Measurements from ENCODE around the gene EHMT2. TPM values are rescaled to one million over a fixed set of nuclear protein-coding genes. Genes with fewer than 3 reads are reported as not detected.

EHMT2 gene
- total and polyA plus RNA-seq, 4 donors = 7.9 to 21.4 (median 10.6) TPM

DNA sequence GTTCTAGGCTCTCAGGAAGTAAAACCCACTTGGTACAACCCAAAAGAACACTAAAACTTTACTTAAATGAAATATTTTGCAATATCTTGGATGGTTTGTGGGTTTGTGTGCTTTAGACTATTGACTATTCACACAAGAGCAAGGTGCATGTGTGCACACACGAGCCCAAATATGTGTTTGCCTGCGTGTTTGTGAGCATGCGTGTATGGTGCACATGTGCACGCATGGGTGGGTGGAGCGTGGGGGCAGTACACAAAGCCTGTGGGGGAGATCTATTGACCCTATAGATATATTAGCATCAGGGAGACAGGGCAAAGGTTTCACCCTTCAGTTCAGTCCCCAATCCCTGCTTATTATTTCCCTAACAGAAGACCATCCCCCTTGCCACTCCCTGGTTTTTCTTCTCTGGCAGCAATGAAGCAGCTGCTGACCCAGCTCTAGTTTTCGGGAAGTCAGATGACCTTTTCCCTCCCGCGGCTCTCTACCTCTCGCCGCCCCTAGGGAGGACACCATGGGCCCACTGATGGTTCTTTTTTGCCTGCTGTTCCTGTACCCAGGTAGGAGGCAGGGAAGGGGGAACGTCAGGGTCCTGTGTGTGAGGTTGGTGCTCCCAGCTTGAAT lies 29.9 kb upstream of the EHMT2 start, which contains the start of gene C2:
C2 (plus strand) TSS at position 476 of the 621 bp plus-strand sequence; CDS start at position 512, 36 bp downstream.
- no peaks in the 10 kb centered on the region for H3K9me3 ChIP-seq (ENCODE audit: control insufficient read depth in 4 of 4, low read length in 3 of 4)
- no peaks in the 10 kb centered on the region for H3K27me3 ChIP-seq (ENCODE audit: control insufficient read depth in 4 of 4, insufficient read depth in 4 of 4, low read length in 3 of 4)
- DNase-seq (ENCODE audit: low spot score) = peak; percentile 62
- H3K9ac ChIP-seq (ENCODE audit: low read depth in 1 of 2, low read length in 2 of 2) = peak within 1 kb of the TSS; percentile 90 to 96
- H3K27ac ChIP-seq (ENCODE audit: low read depth in 1 of 2, low read length in 2 of 2) = peak within 1 kb of the TSS; percentile 95 to 96
- H3K36me3 ChIP-seq (ENCODE audit: control insufficient read depth in 4 of 4, insufficient read depth in 3 of 4, low read depth in 1 of 4, low read length in 3 of 4) = peaks cover 0 to 6% (median under 1%) of the 10 kb centered on the region in 4 donors
- peaks cover 4 to 25% (median 14%) of the 10 kb centered on the region in 4 donors for H3K4me1 ChIP-seq (ENCODE audit: control insufficient read depth in 4 of 4, insufficient read depth in 4 of 4, low read length in 3 of 4)
- WGBS = 23% methylated on average over 11 of the region's 11 CpGs
- peak within 1 kb of the TSS; percentile 57 to 93 (median 89) for H3K4me3 ChIP-seq (ENCODE audit: low read depth in 1 of 3, low read length in 3 of 3)
- TF ChIP-seq, protein P1, sequence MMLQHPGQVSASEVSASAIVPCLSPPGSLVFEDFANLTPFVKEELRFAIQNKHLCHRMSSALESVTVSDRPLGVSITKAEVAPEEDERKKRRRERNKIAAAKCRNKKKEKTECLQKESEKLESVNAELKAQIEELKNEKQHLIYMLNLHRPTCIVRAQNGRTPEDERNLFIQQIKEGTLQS (IDR thresholded peaks at IDR 0.05) = peak; percentile 56
- TF ChIP-seq SP1 (IDR thresholded peaks at IDR 0.05) (peak; percentile 98), FOXA1 (IDR thresholded peaks at IDR 0.05) (peak; percentile 86), RAD21 (IDR thresholded peaks at IDR 0.05) (peak in 1 of 2 donors; percentile 30), JUND (IDR thresholded peaks at IDR 0.05) (peak; percentile 64 to 82), GABPA (IDR thresholded peaks at IDR 0.05 in 1 of 2, conservative IDR thresholded peaks at IDR 0.05 in 1 of 2) (peak in 1 of 2 donors; percentile 68), FOXA2 (IDR thresholded peaks at IDR 0.05) (peak; percentile 92), NR2F2 (IDR thresholded peaks at IDR 0.05) (peak; percentile 59), HNF4A (conservative IDR thresholded peaks at IDR 0.05) (peak; percentile 90 to 92), RXRA (IDR thresholded peaks at IDR 0.05) (peak; percentile 87 to 89), HNF4G (IDR thresholded peaks at IDR 0.05) (peak; percentile 61), TAF1 (conservative IDR thresholded peaks at IDR 0.05) (peak; percentile 50), YY1 (IDR thresholded peaks at IDR 0.05) (peak; percentile 56), EGR1 (IDR thresholded peaks at IDR 0.05; ENCODE audit: low read depth in 2 of 2) (peak; percentile 34 to 67)
- TF ChIP-seq, protein P2, sequence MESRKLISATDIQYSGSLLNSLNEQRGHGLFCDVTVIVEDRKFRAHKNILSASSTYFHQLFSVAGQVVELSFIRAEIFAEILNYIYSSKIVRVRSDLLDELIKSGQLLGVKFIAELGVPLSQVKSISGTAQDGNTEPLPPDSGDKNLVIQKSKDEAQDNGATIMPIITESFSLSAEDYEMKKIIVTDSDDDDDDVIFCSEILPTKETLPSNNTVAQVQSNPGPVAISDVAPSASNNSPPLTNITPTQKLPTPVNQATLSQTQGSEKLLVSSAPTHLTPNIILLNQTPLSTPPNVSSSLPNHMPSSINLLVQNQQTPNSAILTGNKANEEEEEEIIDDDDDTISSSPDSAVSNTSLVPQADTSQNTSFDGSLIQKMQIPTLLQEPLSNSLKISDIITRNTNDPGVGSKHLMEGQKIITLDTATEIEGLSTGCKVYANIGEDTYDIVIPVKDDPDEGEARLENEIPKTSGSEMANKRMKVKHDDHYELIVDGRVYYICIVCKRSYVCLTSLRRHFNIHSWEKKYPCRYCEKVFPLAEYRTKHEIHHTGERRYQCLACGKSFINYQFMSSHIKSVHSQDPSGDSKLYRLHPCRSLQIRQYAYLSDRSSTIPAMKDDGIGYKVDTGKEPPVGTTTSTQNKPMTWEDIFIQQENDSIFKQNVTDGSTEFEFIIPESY (IDR thresholded peaks at IDR 0.05) = peak; percentile 94
- TF ChIP-seq, protein P3, sequence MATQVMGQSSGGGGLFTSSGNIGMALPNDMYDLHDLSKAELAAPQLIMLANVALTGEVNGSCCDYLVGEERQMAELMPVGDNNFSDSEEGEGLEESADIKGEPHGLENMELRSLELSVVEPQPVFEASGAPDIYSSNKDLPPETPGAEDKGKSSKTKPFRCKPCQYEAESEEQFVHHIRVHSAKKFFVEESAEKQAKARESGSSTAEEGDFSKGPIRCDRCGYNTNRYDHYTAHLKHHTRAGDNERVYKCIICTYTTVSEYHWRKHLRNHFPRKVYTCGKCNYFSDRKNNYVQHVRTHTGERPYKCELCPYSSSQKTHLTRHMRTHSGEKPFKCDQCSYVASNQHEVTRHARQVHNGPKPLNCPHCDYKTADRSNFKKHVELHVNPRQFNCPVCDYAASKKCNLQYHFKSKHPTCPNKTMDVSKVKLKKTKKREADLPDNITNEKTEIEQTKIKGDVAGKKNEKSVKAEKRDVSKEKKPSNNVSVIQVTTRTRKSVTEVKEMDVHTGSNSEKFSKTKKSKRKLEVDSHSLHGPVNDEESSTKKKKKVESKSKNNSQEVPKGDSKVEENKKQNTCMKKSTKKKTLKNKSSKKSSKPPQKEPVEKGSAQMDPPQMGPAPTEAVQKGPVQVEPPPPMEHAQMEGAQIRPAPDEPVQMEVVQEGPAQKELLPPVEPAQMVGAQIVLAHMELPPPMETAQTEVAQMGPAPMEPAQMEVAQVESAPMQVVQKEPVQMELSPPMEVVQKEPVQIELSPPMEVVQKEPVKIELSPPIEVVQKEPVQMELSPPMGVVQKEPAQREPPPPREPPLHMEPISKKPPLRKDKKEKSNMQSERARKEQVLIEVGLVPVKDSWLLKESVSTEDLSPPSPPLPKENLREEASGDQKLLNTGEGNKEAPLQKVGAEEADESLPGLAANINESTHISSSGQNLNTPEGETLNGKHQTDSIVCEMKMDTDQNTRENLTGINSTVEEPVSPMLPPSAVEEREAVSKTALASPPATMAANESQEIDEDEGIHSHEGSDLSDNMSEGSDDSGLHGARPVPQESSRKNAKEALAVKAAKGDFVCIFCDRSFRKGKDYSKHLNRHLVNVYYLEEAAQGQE (IDR thresholded peaks at IDR 0.05) = peak; percentile 71
- TF ChIP-seq, protein P4, sequence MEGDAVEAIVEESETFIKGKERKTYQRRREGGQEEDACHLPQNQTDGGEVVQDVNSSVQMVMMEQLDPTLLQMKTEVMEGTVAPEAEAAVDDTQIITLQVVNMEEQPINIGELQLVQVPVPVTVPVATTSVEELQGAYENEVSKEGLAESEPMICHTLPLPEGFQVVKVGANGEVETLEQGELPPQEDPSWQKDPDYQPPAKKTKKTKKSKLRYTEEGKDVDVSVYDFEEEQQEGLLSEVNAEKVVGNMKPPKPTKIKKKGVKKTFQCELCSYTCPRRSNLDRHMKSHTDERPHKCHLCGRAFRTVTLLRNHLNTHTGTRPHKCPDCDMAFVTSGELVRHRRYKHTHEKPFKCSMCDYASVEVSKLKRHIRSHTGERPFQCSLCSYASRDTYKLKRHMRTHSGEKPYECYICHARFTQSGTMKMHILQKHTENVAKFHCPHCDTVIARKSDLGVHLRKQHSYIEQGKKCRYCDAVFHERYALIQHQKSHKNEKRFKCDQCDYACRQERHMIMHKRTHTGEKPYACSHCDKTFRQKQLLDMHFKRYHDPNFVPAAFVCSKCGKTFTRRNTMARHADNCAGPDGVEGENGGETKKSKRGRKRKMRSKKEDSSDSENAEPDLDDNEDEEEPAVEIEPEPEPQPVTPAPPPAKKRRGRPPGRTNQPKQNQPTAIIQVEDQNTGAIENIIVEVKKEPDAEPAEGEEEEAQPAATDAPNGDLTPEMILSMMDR (IDR thresholded peaks at IDR 0.05; ENCODE audit: low read depth, low read length, missing input control) = no peak
- TF ChIP-seq, protein P5, sequence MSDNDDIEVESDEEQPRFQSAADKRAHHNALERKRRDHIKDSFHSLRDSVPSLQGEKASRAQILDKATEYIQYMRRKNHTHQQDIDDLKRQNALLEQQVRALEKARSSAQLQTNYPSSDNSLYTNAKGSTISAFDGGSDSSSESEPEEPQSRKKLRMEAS (IDR thresholded peaks at IDR 0.05) = peak; percentile 93

Data from liver (tissue), 9 donors.